Bone marrow (tissue), 2 donors: Measurements from ENCODE around the gene ETS1.

Source experiments
- DNase-seq, 2 donors: peaks; one replicate each; lab custom pipeline; 2025; lab: John Stamatoyannopoulos, UW

Gene ETS1

DNA sequence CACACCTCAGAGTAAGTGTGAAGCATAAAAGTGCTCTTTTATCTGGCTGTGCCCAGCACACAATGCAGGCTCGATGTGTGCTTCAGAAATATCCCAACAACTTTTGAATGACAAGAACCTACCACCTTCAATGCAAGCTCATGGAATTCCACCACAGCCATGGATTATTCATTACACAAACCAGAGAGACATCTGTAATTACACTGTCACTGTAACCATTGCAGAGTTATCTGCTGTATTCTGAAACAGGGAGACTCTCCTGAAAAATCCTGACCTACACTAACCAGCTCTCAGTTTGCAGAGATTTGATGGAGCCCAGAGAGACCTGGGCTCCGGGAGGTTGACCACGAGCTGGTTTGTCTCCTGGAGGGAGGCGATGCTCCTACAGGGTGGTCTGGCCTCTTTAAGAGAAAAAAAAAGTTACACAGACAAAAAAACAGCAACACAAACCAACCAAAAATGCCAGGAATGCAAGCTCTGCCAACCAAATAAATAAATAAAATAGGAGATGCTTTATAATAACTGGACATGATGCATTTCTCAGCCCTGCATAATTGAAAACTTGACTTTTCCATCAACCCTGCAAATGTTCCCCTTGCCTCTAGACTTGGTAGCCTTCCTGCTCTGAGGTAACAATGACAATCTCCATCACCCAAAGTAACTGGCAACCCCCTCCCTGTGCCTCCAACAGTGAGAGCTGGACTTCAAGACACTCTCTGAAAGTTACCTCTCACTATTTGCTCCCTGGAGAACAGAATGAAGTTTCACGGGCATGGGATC, 69.7 kb downstream of the ETS1 start:
- no peak for DNase-seq

DNA sequence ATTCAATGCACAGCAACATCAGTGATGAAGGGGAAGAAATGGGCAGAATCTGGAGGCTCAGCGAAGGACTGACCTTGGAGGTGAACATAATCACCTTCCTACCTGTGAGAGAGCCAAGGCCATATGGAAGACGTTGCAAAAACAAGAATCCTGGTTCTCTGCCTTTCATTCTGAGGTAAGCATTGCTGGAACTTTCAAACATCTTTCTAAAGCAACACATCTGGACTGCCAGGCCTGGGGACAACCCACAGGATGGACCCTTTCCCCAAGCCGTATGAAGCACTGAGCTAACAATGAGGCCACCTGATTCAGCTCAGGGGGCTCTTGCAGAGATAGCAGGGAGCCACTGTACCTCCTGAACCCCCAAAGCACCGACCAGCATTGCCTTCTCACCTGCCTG, 70.5 kb downstream of the ETS1 start:
- DNase-seq, result no peak

DNA sequence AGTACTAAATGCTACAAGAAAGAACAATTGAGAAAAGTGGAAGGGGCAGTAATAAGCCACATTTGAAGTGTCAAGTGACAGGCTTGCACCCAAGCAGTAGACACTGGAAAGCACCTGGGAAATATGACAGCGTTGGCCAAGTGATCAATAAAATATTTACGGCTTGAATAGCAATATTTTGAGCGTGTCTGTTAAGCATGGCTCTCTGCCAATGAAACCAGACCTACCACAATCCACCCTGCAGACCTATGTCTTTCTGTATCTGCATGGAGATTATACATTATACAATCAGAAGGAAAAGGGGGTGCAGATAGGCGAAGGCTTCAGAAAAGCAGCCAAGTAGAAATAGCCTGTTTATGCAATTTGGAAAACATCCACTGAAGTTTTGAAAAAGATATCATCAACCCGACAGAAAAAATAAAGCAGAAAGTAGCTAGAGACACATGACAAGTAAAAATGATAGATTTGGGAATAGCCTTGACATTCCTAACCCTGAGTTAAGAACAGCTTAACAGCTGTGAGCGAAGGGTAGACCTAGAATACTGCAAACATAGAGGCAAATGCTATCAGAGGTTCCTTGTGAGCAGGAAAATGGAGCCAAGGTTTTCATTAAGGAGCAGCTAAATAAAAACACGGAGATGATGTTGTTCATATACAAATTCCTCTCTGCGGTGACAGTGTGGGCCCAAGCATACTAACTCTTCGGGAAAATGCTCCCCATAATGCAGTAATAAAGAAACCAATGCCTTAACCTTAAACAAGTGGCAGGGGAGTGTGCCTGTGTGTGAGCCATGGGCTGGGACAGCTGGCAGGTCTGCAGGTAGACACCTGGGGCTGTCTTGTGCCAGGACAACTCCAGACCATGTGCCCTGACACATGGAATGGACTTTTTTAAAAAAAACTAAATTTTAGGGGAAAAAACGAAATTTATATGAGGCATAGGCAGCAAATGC, 71.3 kb downstream of the ETS1 start:
- no peak for DNase-seq

DNA sequence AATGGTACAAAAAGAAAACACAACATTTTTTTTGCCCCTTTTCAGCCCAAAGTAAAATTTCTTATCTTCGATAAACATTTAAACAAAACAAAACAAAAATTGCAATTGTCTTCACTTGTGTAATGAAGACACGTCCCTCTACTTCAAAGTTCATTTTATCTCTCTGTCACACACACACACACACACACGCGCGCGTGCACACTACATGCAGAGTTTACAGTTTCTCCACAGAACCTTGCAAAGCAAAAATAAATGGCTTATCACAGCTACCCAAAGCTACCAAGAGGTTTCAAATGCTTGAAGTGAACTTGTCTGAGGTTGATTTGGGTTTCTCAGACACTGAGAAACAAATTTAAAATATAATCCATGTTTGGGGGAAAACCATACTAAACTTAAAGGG, 72.3 kb downstream of the ETS1 start:
- no peak for DNase-seq

DNA sequence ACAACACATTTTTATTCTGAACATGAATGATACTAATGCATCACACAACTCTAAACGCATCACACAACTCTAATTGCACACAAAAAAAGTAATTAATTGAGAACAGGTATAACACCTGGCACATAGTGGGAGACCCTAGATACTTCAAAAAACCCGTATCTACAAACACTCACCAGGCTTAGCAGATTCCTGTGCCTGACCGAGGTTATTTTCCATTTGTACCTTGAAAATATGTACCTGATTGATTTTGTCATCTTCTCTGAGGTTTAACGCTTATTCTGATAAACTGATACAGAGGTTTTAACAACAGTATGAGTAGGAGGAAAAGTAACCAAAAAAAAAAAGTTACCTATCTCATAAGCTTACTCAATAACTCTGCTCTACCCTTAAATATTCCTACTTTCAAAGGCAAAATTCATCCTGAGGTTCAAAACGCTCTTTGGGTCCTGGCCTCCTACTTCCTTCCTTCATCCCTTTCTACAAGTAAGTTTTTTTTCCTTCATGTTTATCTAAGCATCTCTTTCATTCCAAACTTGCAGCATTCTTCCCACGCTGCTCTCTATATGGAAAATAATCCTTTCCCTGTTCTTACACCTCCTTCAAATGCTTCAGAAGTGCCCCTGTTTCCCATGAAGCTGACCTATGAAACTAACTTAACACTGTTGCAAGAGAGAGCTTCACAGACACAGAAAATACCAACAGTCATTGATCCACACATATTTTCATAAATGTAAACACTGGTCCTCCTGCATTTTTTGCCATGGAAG, 73.3 kb downstream of the ETS1 start:
- DNase-seq, result no peak

DNA sequence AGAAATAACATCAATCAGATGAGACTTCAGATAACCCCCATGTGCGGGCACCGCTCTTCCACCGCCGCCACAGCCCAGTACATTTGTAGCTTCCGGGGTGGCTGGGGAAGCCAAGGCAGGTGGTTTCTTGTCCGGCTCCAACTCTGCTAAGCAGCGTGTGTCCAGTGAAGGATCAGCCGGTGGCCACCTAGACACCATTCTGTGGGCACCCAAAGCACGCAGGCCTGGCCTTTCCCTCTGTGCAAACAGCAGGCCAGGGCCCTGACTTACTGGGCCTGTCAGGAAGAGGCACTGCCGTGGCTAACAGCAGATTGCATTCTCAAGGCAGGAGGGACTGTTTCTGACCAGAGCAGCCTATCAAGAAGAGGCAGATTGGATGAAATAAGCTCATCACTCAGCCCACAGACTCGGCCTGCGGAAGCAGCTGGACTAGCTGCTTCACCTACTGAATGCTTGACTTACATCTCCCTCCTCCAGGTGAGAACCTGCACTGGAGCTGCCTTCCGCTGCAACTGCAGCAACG, 74.8 kb downstream of the ETS1 start:
- DNase-seq, result no peak

DNA sequence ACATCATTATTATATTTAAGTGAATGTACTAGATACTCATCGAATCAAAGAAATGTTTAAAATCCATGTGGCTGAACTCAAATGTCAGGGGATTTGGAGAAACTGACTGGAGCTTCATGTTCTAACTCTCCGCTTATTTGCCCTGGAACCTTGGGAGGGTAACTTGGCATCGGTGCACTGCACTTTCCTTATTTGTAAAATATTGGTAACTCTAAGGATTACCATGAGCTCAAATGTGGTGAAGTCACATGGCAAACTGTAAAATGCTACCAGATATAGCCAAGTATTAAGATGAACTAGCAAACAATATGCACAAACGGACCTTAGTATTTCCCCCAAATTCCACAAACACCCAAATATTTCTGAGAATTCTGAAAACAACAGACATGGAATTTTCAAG, 75.6 kb downstream of the ETS1 start:
- DNase-seq, result no peak

DNA sequence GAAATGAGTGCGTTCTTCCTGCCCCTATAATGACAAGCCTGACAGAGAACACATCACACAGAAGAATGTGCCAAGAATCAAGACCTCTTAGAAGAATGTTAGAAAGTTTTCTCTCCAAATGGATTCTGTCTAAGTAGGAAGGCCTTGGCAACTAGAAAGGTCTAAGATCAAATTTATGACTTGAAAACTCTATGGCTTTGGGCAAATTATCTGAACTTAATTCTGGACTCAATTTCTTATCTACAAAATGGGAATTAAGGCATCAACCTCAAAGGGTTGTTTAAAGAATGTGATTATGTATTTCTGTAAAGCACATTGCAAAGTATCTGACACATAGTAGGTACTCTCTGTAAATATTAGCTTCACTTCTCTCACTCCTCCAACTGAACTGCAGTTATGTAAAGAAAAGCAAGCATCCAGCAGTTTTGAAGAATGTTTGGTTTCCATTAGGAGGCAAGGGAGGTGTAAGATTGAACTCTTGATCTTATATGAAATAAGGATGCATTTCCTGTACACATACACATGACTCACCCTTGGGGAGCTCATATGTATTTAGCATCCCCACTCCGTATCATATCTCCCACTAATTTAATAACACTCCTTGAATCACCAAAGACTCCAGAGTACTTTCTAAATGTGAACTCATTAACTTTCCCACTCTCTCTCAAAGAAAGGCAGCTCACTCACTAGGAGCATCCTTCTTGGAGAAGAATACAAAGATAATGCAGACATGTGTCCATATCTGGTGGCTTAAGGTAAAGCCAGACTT, 77.6 kb downstream of the ETS1 start:
- no peak for DNase-seq

DNA sequence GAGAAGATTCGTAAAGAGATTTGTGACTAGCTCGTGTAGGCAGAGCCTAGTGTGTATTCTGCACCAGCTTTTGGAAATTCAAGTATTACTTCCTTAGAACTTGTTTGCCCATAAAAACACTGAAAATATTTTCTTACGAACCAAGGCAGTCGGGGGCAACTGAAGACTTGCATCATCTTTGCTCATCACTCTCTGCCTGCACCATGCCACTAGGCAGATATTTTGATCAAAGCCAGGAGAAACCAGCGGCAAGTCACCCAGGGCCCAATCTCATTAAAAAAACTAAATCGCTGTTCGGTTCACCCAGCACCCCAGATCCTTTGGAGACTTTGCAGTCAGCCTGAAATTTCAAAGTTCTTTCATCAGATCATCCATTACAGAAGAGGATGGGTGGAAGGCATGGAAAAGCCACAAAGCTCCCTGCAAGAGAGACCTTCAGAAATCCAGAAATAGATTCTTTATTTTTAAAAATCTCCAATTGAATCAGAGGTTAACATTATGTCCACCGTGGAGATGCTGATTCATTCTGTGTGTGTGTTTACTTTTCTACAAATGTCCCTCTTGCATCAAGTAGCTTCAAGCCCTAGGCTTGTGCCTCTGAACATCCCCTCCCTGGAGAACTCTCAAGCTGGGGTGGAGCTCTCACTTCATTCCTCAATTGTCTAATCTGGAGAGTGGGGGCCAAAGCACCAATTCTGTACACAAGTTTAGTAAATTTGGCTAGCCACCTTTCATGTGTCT, 78.4 kb downstream of the ETS1 start:
- DNase-seq, result no peak

DNA sequence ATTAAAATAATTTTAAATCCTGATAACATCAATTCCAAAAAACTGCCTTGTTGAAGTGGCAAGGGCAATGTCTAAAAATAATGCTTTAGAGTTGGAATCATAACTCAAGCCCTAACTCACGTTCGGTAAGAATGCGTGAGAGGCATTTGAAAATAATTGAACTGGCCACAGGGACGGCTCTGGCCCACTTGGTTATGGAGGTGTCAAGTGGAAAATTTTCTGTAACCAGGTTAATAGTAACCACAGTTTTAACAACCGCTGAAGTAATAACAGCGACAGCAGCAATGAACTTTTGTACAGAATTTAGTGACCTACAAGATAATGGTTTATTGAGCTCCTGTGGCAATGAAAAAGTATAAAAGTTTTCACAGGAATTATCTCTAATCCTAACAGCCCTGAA, 79.4 kb downstream of the ETS1 start:
- no peak for DNase-seq

DNA sequence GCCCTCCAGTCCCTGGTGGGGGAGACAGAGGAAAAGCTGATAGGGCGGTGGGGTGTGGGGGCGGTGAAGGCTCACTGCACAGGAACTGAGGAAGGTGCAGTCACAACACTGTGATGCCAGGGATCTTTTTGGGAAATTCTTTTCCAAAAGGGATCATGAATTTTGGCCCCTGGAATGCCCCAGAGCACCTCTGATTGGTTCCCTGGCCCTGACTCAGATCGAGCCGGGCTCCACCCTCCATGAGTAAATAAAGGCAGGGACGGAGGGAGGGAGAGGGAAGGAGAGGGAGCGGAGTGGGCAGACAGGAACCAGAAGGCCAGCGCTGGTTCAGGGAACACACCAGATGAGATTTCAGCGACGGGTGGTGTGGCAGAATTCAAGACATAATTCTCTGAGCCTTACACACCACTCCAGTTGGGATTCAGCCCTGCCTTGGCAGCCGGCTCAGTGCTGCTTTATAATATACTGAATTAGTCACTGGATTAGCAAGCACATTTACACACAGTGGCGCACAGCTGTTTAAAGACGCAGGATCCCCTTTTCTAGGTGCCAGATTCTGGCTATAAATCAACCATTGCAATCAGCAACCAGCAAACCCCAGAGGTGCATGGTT, 80.3 kb downstream of the ETS1 start:
- peak in 1 of 2 donors; percentile 78 for DNase-seq

DNA sequence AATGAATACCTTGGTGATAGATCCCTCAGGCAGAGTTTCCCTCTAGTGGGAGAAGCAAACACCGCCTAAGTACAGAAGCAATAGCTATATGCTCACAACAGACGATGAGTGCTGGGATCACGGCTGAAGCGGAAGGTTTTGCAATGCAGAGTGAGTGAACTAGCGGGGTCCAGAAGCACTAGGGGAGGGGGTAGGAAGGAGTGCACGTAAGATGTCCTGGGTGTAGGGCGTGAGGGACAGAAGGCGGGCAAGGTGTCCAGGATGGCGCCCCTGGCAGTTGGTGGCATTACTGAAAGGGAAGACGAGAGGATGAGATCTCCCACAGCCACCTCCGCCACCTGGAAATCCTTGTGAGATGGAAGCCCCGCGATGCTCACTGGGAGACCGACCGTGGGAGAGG, 81.0 kb downstream of the ETS1 start:
- no peak for DNase-seq

DNA sequence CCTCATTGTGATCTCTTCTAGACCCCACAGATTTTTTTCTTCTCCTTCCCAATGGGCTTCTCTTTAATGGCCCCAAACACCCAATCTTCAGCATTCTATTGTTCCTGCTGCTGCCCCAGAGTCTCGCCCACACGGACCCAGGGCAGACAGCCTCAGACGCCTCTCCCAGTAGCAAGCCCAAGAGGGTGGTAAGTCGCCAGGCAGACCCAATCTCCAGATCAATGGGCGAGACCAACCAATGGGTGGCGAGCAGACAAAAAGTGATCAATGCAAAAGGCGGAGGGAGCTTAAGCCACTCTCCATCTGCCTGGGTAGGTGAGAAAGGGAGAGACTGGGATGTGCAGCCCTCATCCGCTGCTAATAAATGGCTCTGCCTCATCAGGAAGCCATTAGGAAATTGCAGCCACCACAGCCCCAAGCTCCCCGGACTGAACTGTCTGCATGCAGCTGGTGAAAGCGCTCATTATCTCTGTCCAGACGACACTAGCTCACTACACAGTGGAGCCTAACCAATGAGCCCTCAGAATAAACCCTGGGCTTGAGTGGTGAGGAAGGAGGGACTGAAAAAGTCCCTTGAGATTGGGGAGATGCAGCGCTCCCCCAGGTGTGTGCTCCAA, 81.8 kb downstream of the ETS1 start:
- no peak for DNase-seq

DNA sequence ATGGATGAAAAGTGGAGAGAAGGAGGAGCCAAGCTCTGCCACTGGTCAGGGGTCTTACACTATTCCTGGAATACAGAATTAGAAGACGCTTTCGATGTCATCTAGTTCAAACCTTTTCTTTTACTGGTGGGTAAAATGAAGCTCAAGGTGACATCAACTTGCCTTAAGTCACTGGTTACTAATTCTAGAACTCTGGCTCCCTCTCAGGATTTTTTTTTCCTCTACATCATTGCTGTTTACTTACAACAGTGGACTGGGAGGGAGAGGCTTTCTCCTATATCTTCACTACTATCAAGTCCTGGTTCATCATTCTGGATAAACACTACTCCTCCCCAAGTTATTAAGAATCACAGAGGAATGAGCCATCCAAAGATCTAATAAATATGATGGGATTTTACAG, 82.9 kb downstream of the ETS1 start:
- no peak for DNase-seq

DNA sequence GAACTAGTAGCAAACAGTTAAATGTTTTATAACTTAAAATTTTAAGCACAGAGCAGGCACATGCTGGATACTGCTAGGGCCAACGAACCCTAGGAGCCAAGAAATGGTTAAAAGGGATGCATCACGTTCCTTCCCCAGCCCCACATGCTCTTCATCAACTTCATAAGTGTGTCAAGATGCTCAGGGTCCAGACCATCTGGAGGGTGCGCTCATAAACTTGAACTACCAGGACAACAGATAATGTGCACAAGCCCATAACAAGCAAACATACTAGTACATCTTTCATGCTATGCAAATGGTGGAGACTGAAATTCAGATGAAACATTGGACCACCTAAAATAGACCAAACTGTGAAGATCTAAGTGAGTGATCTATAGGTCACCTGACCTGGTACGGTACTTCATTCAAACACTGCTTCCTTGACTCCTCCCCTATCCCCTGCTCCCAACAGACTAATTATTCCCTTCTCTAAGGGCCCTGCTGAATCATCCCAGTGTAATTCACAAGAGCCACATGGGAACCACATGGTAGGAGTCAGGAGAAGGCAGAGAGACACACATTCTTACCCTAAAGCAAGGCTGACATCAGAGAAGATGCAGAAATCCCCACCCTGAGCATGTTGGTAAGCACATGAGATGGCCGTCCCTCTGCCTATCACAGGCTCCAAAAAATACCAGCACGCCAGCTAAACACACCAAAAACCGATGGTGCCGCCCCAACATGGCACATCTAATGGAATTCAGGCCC, 83.9 kb downstream of the ETS1 start:
- DNase-seq, result no peak

DNA sequence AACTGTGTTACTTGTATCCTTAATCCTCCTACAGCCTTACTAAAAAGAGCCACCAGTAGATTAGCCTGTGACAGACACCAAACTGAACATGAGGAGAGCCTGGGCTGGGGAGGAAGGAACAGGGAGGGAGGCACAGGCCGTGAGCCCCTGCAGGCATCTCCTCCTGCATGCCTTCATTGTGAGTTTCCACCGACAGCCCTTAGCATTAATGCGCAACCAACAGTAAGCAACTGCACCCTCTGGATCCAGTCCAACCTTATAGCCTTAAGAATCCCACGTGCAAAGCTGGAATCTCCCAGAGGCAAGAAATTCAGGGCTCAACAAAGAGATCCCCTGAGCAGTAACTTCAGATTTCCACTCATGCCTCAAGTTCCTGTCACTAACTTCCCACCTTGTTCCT, 84.6 kb downstream of the ETS1 start:
- DNase-seq, result no peak

DNA sequence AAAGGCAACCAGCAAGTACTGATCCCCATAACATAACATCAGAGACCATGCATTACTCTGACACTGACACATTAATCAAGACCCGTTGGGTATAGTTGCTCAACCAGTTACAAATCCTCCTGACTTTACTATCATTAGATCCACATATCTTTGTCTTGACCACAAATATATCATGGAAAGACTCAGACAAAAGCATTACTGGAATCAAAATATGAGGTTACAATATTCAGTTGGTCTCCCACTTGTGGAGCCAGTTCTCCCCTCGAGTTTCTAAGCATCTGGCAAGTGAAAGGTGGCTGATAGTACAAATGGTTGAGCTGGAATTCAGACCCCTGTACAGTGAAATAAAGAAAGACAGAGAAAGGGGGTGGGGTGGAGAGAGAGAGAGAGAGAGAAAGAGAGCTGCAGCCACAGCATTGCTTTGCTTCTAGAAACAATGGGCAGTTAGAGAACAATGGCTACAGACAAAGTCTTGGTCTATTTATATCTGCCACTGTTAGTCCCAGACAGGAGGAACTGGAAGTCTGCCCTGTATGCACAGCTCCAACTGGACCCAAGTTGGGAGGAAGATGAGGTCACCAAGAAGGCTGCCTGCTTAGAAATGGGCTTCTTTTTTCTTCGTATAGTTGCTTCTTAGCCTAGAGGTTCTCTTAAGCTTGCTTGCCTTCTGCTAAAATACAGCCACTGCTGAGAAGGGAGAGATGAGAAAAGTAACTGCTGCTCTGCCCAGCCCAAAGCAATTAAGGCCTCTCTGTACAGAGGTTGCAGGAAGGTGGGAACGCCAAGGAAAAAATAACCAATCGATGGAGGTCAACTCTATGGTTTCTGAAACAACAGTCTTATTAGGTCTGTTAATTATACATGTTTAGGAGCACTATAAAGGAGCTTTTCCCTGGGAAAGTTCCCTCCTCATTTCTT, 85.5 kb downstream of the ETS1 start:
- no peak for DNase-seq

DNA sequence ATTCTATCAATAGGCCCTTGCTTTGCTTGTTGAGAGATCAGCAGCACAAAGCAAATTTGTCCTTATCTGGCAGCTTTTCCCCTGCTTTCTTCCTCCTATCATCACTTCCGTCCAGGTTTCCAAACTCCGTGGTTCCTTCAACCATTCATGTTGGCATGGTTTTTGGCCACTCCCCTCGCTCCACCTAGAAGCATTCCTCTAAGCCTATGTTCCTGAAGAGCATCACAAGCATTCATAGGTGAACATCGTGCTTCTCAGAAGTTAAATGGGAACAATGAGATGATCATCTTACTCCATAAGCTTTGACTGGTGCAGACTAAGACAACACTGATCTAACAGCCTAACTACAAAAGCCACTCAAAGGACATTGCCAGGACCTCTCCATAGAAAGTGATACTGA, 86.3 kb downstream of the ETS1 start:
- DNase-seq, result no peak
